CD4-positive, alpha-beta memory T cell (primary cell): ENCODE data around the gene CDC34. TPM values are rescaled to one million over a fixed set of nuclear protein-coding genes. Genes with fewer than 3 reads are reported as not detected.

Experiments
- CTCF ChIA-PET: fragments of 350-600 bp; sonication (Branson Sonifier 250); formaldehyde crosslinking; loops from one replicate; lab custom pipeline; 2021; ENCODE audit warnings: inconsistent platforms; ENCODE audit not compliant: partially characterized antibody; lab: Charles Lee
- POLR2A ChIA-PET: fragments of 350-600 bp; sonication (Branson Sonifier 250); formaldehyde crosslinking; loops from one replicate; lab custom pipeline; 2021; ENCODE audit not compliant: partially characterized antibody; lab: Charles Lee
- DNase-seq, 5 donors: peaks; one replicate each; pipeline versions ENCODE4 v3.0.0 to v3.0.0-alpha.2; 2020 to 2022; ENCODE audit warnings: mixed read lengths in 1 of 5
- H3K27ac ChIP-seq: one replicate; pipeline ENCODE4 v1.7.0; 2013; ENCODE audit warnings: low read depth, low read length
- H3K27me3 ChIP-seq: 2 replicates; pipeline ENCODE4 v1.7.0; 2013; ENCODE audit warnings: mild to moderate bottlenecking, low read length, moderate library complexity; ENCODE audit not compliant: insufficient read depth
- H3K36me3 ChIP-seq: 2 replicates; pipeline ENCODE4 v1.7.0; 2013; ENCODE audit warnings: mild to moderate bottlenecking, low read length, moderate library complexity; ENCODE audit not compliant: insufficient read depth
- H3K4me1 ChIP-seq: 2 replicates; pipeline ENCODE4 v1.7.0; 2013; ENCODE audit warnings: mild to moderate bottlenecking, low read length, moderate library complexity; ENCODE audit not compliant: insufficient read depth
- H3K4me3 ChIP-seq, 2 donors: one replicate each; pipeline ENCODE4 v1.7.0; 2013; ENCODE audit warnings: low read length in 2 of 2, mild to moderate bottlenecking in 1 of 2
- H3K9me3 ChIP-seq, 2 donors: one replicate each; pipeline ENCODE4 v1.7.0; 2013; ENCODE audit warnings: low read length in 2 of 2, control low read depth in 1 of 2; ENCODE audit not compliant: control insufficient read depth in 1 of 2
- H3K27ac Mint-ChIP-seq, 7 donors: one replicate each; pipeline ENCODE4 v1.8.0; 2020 to 2021; ENCODE audit warnings: mixed read lengths in 7 of 7, mild to moderate bottlenecking in 6 of 7, inconsistent platforms in 3 of 7, moderate library complexity in 3 of 7
- H3K27me3 Mint-ChIP-seq, 2 donors: one replicate each; pipeline ENCODE4 v1.8.0; 2020 to 2021; ENCODE audit warnings: mixed read lengths in 2 of 2
- H3K36me3 Mint-ChIP-seq, 2 donors: one replicate each; pipeline ENCODE4 v1.8.0; 2020 to 2021; ENCODE audit warnings: mixed read lengths in 2 of 2, inconsistent platforms in 1 of 2, mild to moderate bottlenecking in 1 of 2
- H3K4me1 Mint-ChIP-seq, 4 donors: one replicate each; pipeline ENCODE4 v1.8.0; 2020 to 2021; ENCODE audit warnings: mixed read lengths in 4 of 4, mild to moderate bottlenecking in 1 of 4
- H3K4me3 Mint-ChIP-seq, 8 donors: one replicate each; pipeline ENCODE4 v1.8.0; 2020 to 2021; ENCODE audit warnings: mixed read lengths in 8 of 8, mild to moderate bottlenecking in 7 of 8, moderate library complexity in 6 of 8, inconsistent platforms in 3 of 8
- H3K9me3 Mint-ChIP-seq, 8 donors: one replicate each; pipeline ENCODE4 v1.8.0; 2020 to 2021; ENCODE audit warnings: mixed read lengths in 8 of 8, mild to moderate bottlenecking in 5 of 8, inconsistent platforms in 3 of 8, moderate library complexity in 1 of 8
- intact Hi-C: fragments of 100-400 bp; cut with micrococcal nuclease; formaldehyde crosslinking; loops from one replicate; pipeline ENCODE4 v1.15.1; 2023
- polyA plus RNA-seq, 2 donors: library from polyadenylated mRNA; unstranded; fragments of 300-500 nt; fragmentation: Illumina TruSeq; gene quantifications; one replicate each; pipeline ENCODE4 v1.2.3, GENCODE V29; 2021
- total RNA-seq, 2 experiments: library from RNA; stranded (reverse); gene quantifications; one replicate each; pipeline ENCODE4 v1.2.3, GENCODE V29; 2021

Gene CDC34
- total and polyA plus RNA-seq, 4 experiments from 2014 or later = 26.7 to 46.6 (median 44.2) TPM

DNA sequence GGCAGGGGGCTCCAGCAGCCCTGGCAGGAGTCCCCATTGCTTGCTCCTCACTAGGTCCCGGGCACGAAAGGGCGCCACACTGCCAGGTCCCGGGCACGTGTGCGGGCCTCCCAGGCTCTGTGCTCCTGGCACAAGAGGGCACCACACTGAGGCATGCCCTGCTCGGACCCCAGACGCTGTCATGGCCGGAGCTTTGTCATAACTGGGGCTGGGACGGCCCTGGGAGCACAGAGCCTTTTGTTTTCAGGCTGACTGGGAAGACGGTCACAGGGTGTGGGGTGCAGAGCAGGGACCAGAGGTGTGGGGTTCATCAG lies 48.2 kb downstream of the CDC34 start:
- H3K4me1 Mint-ChIP-seq = peaks cover 6 to 22% (median 9%) of the 10 kb centered on the region in 4 donors
- DNase-seq = no peak
- H3K36me3 Mint-ChIP-seq = peaks cover 0 to 16% of the 10 kb centered on the region in 2 donors
- H3K27me3 ChIP-seq = no peaks in the 10 kb centered on the region
- H3K9me3 Mint-ChIP-seq = peaks cover 0 to 1% (median 0%) of the 10 kb centered on the region in 8 donors
- POLR2A ChIA-PET = no interaction called here
- no peaks in the 10 kb centered on the region for H3K9me3 ChIP-seq
- H3K4me3 Mint-ChIP-seq = no peak overlapping the region
- no peak overlapping the region for H3K4me3 ChIP-seq
- peaks cover 0 to 2% of the 10 kb centered on the region in 2 donors for H3K27me3 Mint-ChIP-seq
- CTCF ChIA-PET = no interaction called here
- no peak overlapping the region for H3K27ac Mint-ChIP-seq
- intact Hi-C loops = no loop called here
- no peak overlapping the region for H3K27ac ChIP-seq
- H3K4me1 ChIP-seq = peaks cover 22% of the 10 kb centered on the region
- H3K36me3 ChIP-seq = peaks cover 14% of the 10 kb centered on the region

DNA sequence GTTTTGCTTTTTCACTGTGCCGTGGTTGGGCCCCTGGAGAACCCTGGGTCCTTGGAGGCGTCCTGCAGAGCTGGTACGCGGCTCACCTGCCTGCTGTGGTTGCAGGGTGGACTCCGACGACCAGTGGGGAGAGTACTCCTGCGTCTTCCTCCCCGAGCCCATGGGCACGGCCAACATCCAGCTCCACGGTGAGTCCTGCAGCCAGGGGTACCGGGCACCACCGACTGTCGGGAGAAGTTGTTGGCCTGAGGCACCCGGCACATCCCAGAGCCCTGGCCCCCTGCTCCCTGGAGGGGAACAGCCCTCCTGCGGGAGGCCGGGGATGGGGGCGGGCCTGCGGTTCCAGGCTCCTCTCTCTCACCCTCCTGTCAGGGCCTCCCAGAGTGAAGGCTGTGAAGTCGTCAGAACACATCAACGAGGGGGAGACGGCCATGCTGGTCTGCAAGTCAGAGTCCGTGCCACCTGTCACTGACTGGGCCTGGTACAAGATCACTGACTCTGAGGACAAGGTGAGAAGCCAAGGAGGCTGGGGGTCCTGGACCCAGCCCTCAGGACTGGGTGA lies 48.8 kb downstream of the CDC34 start:
- ChIA-PET CTCF (no interaction called here), POLR2A (no interaction called here)
- Histone ChIP-seq H3K9me3 (no peaks in the 10 kb centered on the region), H3K4me1 (peaks cover 18% of the 10 kb centered on the region), H3K27ac (no peak overlapping the region), H3K36me3 (peaks cover 14% of the 10 kb centered on the region), H3K27me3 (no peaks in the 10 kb centered on the region), H3K4me3 (no peak overlapping the region)
- Mint-ChIP-seq H3K4me1 (peaks cover 3 to 18% (median 5%) of the 10 kb centered on the region in 4 donors), H3K27ac (no peak overlapping the region), H3K9me3 (peaks cover 0 to 1% (median 0%) of the 10 kb centered on the region in 8 donors), H3K27me3 (peaks cover 0 to 2% of the 10 kb centered on the region in 2 donors), H3K36me3 (peaks cover 0 to 16% of the 10 kb centered on the region in 2 donors), H3K4me3 (no peak overlapping the region)
- no peak for DNase-seq
- intact Hi-C loops = no loop called here

DNA sequence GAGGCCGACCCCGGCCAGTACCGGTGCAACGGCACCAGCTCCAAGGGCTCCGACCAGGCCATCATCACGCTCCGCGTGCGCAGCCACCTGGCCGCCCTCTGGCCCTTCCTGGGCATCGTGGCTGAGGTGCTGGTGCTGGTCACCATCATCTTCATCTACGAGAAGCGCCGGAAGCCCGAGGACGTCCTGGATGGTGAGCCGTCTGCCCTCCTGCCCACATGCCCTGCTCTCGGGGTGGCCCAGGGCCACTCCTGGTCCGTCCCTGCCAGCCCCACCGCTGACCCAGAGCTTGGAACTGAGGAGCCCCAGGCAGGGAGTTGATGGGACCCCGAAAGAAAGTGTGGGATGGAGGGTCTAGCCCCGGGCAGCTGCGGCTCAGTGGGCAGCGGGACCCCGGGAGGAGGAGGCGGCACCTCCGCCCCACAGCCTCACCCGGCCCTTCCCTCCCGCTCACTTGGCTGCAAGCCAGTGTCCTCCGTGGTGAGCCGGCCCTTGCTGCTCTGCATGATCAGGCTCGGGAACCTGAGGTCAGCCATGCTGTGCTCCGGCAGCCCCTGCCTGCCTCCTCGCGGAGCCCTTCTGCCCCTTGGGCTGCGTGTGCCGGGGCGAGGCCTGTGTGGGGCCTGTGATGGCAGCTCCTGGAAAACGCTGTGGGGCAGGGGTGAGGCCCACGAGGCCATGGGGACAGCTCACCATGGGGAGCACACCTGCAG lies 50.0 kb downstream of the CDC34 start:
- CTCF ChIA-PET = no interaction called here
- peaks cover 0 to 1% (median 0%) of the 10 kb centered on the region in 8 donors for H3K9me3 Mint-ChIP-seq
- no peak overlapping the region for H3K4me3 Mint-ChIP-seq
- no peaks in the 10 kb centered on the region for H3K9me3 ChIP-seq
- intact Hi-C loops = no loop called here
- no peak overlapping the region for H3K27ac ChIP-seq
- no peak overlapping the region for H3K27ac Mint-ChIP-seq
- H3K4me3 ChIP-seq = no peak overlapping the region
- H3K36me3 Mint-ChIP-seq = peaks cover 0 to 16% of the 10 kb centered on the region in 2 donors
- no peak for DNase-seq
- no peaks in the 10 kb centered on the region for H3K27me3 ChIP-seq
- POLR2A ChIA-PET = no interaction called here
- peaks cover 14% of the 10 kb centered on the region for H3K36me3 ChIP-seq
- peaks cover 7% of the 10 kb centered on the region for H3K4me1 ChIP-seq
- H3K4me1 Mint-ChIP-seq = peaks cover 3 to 14% (median 4%) of the 10 kb centered on the region in 4 donors
- H3K27me3 Mint-ChIP-seq = peaks cover 1 to 2% of the 10 kb centered on the region in 2 donors

DNA sequence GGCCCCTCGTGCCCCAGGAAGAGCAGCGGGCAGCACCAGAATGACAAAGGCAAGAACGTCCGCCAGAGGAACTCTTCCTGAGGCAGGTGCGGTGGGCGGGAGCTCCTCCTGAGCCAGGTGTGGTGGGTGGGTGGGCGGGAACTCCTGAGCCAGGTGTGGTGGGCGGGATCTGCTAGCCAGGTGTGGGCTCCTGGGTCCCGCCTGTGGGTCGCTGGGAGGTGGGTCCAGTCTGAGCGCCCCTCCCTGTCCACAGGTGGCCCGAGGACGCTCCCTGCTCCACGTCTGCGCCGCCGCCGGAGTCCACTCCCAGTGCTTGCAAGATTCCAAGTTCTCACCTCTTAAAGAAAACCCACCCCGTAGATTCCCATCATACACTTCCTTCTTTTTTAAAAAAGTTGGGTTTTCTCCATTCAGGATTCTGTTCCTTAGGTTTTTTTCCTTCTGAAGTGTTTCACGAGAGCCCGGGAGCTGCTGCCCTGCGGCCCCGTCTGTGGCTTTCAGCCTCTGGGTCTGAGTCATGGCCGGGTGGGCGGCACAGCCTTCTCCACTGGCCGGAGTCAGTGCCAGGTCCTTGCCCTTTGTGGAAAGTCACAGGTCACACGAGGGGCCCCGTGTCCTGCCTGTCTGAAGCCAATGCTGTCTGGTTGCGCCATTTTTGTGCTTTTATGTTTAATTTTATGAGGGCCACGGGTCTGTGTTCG lies 51.1 kb downstream of the CDC34 start:
- H3K36me3 Mint-ChIP-seq = peaks cover 0 to 15% of the 10 kb centered on the region in 2 donors
- Histone ChIP-seq H3K9me3 (no peaks in the 10 kb centered on the region), H3K4me1 (peaks cover 4% of the 10 kb centered on the region), H3K36me3 (peaks cover 14% of the 10 kb centered on the region), H3K4me3 (no peak overlapping the region), H3K27me3 (no peaks in the 10 kb centered on the region), H3K27ac (no peak overlapping the region)
- H3K27me3 Mint-ChIP-seq = peaks cover 1 to 2% of the 10 kb centered on the region in 2 donors
- CTCF ChIA-PET = interaction anchor here (4.3 kb wide), 1 partner anchor 150 kb away, joined by 26 read pairs; no protein-coding TSS in a partner anchor
- intact Hi-C loops = no loop called here
- POLR2A ChIA-PET = no interaction called here
- DNase-seq = no peak
- no peak overlapping the region for H3K4me3 Mint-ChIP-seq
- peaks cover 0 to 1% (median 0%) of the 10 kb centered on the region in 8 donors for H3K9me3 Mint-ChIP-seq
- H3K27ac Mint-ChIP-seq = no peak overlapping the region
- peaks cover 0 to 5% (median 2%) of the 10 kb centered on the region in 4 donors for H3K4me1 Mint-ChIP-seq

DNA sequence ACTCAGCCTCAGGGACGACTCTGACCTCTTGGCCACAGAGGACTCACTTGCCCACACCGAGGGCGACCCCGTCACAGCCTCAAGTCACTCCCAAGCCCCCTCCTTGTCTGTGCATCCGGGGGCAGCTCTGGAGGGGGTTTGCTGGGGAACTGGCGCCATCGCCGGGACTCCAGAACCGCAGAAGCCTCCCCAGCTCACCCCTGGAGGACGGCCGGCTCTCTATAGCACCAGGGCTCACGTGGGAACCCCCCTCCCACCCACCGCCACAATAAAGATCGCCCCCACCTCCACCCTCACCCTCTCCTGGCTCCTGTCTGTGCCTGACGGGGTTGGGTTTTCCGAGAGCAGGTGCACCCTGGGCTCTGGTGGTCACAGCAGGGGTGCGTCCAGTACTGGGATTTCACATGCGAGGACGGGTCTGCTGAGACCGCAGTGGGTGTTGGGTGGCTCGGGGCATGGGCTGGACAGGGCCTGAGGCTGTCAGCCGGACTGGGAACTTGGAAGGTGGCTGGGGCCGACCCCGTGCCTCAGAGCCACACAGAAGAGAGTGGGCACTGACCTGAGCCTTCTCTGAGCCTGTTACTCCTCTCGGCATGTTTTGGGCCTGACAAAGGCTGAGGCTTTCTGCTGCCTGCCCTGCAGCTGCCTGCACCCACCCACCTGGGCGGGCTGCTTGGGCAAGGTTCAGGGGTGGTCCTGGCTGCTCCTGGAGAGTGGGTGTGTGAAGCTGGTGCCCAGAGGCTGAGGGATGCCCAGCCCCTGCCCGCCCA lies 51.8 kb downstream of the CDC34 start:
- H3K27ac Mint-ChIP-seq = peak overlapping the region in 1 of 7 donors; percentile 75

DNA sequence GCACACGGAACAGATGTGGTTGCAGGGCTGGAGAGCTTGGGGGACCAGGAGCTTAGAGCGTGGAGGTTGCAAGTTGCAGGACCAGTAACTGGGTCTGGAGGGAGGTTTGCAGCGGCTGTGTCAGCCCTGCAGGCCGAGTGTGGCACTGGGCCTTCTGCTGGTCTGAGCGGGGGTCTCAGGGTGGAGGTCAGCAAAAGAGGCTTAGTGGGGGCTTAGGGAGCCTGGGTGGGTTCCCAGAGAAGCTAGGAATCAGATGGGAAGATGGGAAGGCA lies 52.3 kb downstream of the CDC34 start:
- Mint-ChIP-seq H3K4me1 (peaks cover 3 to 7% (median 5%) of the 10 kb centered on the region in 4 donors), H3K9me3 (peaks cover 0 to 1% (median 0%) of the 10 kb centered on the region in 8 donors), H3K27ac (peak overlapping the region in 2 of 7 donors; percentile 51 to 75), H3K4me3 (no peak overlapping the region), H3K27me3 (peaks cover 3 to 6% of the 10 kb centered on the region in 2 donors), H3K36me3 (peaks cover 0 to 14% of the 10 kb centered on the region in 2 donors)
- Histone ChIP-seq H3K4me3 (no peak overlapping the region), H3K4me1 (peaks cover 14% of the 10 kb centered on the region), H3K9me3 (no peaks in the 10 kb centered on the region), H3K27me3 (peaks cover 5% of the 10 kb centered on the region), H3K27ac (no peak overlapping the region), H3K36me3 (peaks cover 14% of the 10 kb centered on the region)
- ChIA-PET POLR2A (interaction anchor here (0.9 to 2.2 kb wide), 11 partner anchors 9 to 95 kb away, joined by 3 to 7 read pairs (median 4); partner anchors contain the start of genes BSG and RNF126), CTCF (interaction anchor here (0.7 to 4.3 kb wide), 11 partner anchors 9 to 158 kb away, joined by 3 to 26 read pairs (median 4); partner anchors contain the start of gene RNF126)
- no peak for DNase-seq
- intact Hi-C loops = loop anchor here (1.0 kb wide), 1 partner anchor 150 kb away; no protein-coding TSS in a partner anchor

More for the DNA sequence above, 51.8 kb downstream of the CDC34 start:
- intact Hi-C loops = no loop called here
- H3K36me3 Mint-ChIP-seq = peaks cover 0 to 15% of the 10 kb centered on the region in 2 donors
- ChIA-PET POLR2A (interaction anchor here (0.9 to 2.2 kb wide), 9 partner anchors 9 to 96 kb away, joined by 3 to 7 read pairs (median 5); partner anchors contain the start of genes BSG and RNF126), CTCF (interaction anchor here (0.7 to 4.3 kb wide), 9 partner anchors 9 to 158 kb away, joined by 3 to 26 read pairs (median 5); partner anchors contain the start of gene RNF126)
- Histone ChIP-seq H3K27ac (no peak overlapping the region), H3K27me3 (no peaks in the 10 kb centered on the region), H3K9me3 (no peaks in the 10 kb centered on the region), H3K4me3 (no peak overlapping the region), H3K4me1 (peaks cover 9% of the 10 kb centered on the region), H3K36me3 (peaks cover 14% of the 10 kb centered on the region)
- H3K9me3 Mint-ChIP-seq = peaks cover 0 to 1% (median 0%) of the 10 kb centered on the region in 8 donors
- peaks cover 3 to 6% (median 4%) of the 10 kb centered on the region in 4 donors for H3K4me1 Mint-ChIP-seq
- no peak for DNase-seq
- no peak overlapping the region for H3K4me3 Mint-ChIP-seq
- H3K27me3 Mint-ChIP-seq = peaks cover 3 to 6% of the 10 kb centered on the region in 2 donors
